HG02763 (cell line): ENCODE measurements around the gene SH3GL1.

ENCODE experiments used
- ATAC-seq: cut with Tn5 transposase; IDR thresholded peaks from one replicate; pipeline ENCODE4 v1.9.1; 2021; ENCODE audit warnings: mild to moderate bottlenecking, moderate library complexity; ENCODE audit not compliant: unreplicated experiment

SH3GL1 gene

GRCh38 chr19:4320419-4320818 lies 79.9 kb downstream of the SH3GL1 start:
- no peak for ATAC-seq

DNA sequence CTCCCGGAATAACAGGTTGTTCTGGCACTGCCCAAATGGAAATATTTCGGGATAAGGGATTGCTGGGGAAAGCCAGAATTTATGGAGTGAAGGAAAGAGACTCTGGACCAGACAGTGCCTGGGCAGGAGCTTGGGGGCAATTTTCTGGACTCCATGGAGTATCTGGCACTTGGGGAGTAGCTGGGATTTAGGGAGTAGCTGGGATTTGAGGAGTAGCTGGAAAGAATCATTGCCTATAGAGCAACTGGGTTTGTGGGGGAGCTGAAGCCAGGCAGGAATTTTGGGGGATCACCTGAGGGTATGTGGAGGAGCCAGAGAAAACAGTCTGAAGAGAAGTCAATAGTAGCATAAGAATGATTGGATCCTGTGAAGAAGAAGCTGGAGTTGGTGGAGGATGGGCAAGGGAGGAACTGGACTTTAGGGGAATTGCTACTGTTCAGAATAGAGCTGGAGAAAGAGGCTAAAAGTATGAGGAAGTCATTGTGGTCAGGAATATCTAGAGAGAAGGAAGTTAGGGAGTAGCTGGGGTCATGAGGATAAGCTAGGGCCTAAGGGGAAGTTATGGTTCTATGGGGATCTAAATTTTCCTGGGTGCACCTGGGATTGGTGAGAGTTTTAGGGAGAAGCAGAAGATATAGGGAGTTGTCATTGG lies 81.2 kb downstream of the SH3GL1 start:
- no peak for ATAC-seq

DNA sequence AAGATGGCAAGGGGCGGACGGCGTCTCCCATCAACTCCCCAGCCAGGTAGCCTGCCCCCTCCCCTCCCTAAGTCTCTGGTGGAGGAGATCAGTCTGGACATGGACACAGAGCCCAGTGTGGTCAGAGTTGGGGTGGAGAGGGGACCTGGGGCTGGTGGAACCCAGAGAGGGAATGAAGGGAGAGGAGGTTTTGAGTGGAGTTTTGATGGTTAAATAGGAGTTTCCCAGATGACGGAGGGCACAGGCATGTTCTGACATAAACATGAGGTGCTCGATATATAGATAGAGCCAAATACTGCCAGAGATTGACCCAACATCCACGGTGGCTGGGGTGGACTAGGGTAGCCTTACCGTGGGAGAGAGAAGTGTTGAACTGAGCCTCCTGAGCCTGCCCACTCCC lies 81.9 kb downstream of the SH3GL1 start:
- ATAC-seq: no peak

DNA sequence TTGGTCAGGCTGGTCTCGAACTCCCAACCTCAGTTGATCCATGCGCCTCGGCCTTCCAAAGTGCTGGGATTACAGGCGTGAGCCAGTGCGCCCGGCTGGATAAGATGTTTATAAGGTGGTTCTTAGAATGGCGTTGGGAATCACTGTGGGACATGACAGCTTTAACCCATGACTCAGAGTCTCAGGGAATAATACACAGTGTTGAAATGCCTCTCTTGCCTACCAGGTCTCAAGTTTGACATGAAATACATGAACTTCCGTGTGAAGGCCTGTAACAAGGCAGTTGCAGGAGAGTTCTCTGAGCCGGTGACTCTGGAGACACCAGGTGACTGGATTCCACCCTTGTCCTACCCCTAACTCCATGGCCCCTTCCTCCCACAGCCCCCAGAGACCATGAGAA lies 83.4 kb downstream of the SH3GL1 start:
- ATAC-seq: no peak

DNA sequence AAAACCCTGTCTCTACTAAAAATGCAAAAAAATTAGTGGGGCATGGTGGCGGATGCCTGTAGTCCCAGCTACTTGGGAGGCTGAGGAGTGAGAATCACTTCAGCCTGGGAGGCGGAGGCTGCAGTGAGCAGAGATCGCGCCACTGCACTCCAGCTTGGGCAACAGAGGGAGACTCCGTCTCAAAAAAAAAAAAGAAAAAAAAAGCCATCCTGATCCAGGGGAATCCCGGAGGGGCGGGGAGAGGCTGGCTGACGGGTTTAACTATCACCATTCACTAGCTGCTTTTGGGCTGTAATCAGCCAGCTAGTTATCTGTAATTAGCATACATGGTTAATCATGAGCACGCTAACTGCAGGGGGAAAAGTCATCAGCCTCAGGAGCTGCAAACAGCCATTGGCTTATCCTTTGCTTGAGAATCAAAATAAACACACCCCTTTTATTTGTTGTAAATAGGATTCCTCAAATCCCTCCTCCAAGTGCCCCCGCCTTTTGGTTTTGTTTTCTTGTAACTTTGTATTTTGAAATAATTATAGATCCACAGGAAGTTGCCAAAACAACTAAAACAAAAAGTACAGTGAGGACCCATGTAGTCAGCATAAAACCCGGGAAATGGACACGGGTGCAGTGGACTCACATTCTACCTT lies 86.4 kb downstream of the SH3GL1 start:
- no peak for ATAC-seq
